NCI-H748 (cell line): ENCODE results near the gene RORB.

ENCODE experiments used
- DNase-seq: peaks from one replicate; lab custom pipeline; 2025; ENCODE audit not compliant: unreplicated experiment; lab: John Stamatoyannopoulos, UW

Gene RORB

GRCh38 chr9:74697535-74697934 lies 200.4 kb downstream of the RORB start:
- no peak for DNase-seq

DNA sequence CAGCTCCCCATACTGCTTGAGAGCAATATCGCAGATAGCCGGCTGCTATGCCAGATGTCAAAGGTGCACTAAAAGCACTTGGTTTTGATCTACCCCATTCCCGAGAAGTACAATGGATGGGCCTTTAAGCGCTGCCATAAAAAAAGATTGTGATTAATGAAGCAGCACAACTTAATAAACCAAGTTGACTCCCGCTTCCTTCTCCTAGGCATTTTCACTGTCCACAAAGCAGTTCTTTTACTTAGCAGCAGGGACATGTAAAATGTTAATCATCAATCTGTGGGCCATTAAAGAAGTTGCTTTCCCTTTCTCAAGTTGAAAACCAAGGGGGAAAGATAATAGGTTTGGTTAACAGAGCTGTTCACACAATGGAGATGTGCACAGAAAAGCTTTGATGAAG lies 214.2 kb downstream of the RORB start:
- no peak for DNase-seq

DNA sequence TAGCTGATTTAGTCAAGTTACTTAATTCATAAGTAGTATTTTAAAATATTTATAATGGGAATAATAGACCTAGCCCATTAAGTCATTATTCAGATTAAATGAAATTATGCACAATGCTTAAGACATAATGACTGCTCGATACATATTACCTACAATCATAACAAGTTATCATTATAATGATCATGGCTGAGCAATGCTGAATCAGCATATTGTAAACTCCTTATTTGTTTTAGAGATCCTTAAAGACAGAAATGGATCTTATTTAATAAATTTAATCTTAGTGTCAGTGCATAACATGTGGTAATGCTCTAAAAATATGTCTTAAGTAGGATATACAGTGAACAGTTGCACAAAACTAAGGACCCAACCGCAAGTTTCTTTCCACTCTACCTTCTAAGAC lies 221.6 kb downstream of the RORB start:
- no peak for DNase-seq

DNA sequence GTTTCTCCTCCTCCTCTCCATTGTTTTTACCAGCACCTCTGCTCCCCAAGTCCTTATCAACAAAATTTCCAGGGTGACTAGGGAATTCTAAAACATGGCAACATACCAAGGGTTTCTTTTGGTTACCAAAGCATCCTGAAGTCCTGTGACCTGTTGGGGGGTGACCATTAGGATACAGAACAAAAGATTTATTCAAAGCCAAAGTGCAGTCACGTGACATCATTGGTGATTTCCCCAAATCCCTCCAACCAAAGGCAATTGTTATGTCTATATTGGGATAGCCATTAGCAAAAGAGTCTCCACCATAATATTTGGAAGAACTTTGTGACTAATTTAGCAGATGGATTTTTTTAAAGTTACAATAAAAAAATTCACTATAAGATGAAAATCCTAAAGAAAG lies 222.2 kb downstream of the RORB start:
- DNase-seq = no peak

- no peak for DNase-seq
These were observed 224.8 kb downstream of the RORB start for GRCh38 chr9:74721696-74722660.

- DNase-seq = no peak
These were observed 227.2 kb downstream of the RORB start for GRCh38 chr9:74724317-74724716.

DNA sequence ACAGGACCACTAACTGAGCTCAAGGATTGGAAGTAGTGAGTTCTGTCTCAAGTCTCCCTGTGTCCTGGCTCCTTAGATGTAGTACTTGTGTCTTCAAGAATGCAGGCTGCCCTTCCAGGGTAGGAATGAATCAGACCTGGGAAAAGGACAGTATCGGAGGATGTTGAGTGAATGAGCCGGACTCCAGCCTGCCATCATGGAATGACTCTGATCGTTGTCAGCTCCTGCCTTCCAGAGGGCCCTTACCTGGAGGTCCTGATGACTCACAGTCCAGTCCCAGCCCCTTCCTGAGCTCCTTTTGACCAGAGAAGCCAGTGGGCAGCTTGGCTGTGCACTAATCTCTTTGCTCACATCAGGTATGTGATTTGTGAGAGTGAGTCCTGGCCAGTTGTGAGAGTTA lies 229.4 kb downstream of the RORB start:
- no peak for DNase-seq

GRCh38 chr9:74728176-74728575 lies 231.0 kb downstream of the RORB start:
- no peak for DNase-seq

- DNase-seq = no peak
These were observed 232.1 kb downstream of the RORB start for GRCh38 chr9:74729136-74729695.

DNA sequence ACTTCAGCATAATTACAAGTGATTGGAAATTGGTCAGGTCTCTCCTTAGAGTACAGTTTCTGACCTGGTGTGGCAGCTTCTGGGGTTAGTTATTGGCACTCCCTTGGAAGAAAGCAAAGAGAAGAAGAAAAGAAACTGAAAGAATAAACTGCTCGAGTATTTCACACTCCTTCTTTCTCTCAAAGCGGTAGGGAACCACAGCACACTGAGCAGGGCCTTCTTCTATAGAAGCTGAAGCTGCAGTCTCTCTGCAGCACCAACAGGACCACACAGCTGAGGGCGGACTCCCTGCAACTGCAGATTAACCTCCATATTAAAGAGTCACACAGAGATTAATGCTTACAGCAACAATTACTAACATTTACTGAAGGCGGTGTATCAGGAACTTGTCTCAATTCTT lies 238.6 kb downstream of the RORB start:
- DNase-seq = no peak

- DNase-seq = no peak
These were observed 239.5 kb downstream of the RORB start for GRCh38 chr9:74736646-74737045.

- no peak for DNase-seq
These were observed 245.2 kb downstream of the RORB start for GRCh38 chr9:74742191-74742790.
